ENCODE results near the gene TMEM238. TPM values are rescaled to one million over a fixed set of nuclear protein-coding genes. Genes with fewer than 3 reads are reported as not detected.
"Not testable (repeated sequence)": the region's sequence is repeated elsewhere in the genome, so short reads cannot be mapped to it uniquely, and the experiment has no call there.

TMEM238 gene
- total RNA-seq, 1 donor from 2014 or later, result 1.4 TPM

DNA sequence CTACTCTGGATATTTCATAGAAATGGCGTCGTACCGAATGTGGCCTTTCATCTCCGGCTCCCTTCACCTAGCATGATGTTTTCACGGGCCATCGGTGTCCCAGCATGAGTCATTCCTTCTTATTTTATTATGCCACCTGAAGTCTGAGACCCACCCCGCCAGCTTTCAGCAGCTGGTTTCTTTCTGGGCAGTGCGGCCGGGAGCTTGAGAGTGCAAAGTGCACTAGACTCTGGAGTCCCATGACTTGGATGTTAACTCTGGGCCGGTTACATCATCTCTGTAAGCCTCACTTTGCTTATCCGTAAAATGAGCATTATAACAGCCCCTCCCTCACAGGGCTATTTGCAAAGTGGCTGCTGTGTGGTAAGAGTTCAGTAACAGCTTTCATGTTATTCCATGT, 50.2 kb downstream of the TMEM238 start:
- H3K27me3 ChIP-seq (ENCODE audit: control insufficient read depth, insufficient read depth, low read length), result no peaks in the 10 kb centered on the region
- TF ChIP-seq, protein P1, sequence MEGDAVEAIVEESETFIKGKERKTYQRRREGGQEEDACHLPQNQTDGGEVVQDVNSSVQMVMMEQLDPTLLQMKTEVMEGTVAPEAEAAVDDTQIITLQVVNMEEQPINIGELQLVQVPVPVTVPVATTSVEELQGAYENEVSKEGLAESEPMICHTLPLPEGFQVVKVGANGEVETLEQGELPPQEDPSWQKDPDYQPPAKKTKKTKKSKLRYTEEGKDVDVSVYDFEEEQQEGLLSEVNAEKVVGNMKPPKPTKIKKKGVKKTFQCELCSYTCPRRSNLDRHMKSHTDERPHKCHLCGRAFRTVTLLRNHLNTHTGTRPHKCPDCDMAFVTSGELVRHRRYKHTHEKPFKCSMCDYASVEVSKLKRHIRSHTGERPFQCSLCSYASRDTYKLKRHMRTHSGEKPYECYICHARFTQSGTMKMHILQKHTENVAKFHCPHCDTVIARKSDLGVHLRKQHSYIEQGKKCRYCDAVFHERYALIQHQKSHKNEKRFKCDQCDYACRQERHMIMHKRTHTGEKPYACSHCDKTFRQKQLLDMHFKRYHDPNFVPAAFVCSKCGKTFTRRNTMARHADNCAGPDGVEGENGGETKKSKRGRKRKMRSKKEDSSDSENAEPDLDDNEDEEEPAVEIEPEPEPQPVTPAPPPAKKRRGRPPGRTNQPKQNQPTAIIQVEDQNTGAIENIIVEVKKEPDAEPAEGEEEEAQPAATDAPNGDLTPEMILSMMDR (IDR thresholded peaks at IDR 0.05; ENCODE audit: insufficient read depth, low read length, poor library complexity, severe bottlenecking), result no peak
- no peaks in the 10 kb centered on the region for H3K36me3 ChIP-seq (ENCODE audit: control insufficient read depth, insufficient read depth, low read length)
- no peak overlapping the region for H3K4me3 ChIP-seq (ENCODE audit: low read depth, low read length)
- no peak for DNase-seq (ENCODE audit: low read depth)

DNA sequence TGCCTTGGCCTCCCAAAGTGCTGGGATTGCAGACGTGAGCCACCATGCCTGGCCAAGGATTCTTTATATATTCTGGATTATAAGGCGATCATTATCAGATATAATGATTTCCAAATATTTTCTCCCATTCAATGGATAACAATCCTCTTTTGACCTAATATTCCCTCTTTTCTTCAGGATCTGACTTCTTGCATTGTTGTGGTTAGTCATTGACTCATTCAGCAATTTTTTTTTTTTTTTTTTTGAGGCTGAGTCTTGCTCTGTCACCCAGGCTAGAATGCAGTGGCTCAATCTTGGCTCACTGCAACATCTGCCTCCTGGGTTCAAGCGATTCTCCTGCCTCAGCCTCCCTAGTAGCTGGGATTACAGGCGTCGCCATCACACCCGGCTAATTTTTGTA, 54.3 kb downstream of the TMEM238 start:
- DNase-seq (ENCODE audit: low read depth); H3K36me3 ChIP-seq (ENCODE audit: control insufficient read depth, insufficient read depth, low read length); H3K4me3 ChIP-seq (ENCODE audit: low read depth, low read length); H3K27me3 ChIP-seq (ENCODE audit: control insufficient read depth, insufficient read depth, low read length): not testable (repeated sequence)

Other genes with a start within 250 kb of the TMEM238 start
- gene TNNT1, start 235.1 kb downstream of the TMEM238 start, total RNA-seq, result 5.8 and 7.1 TPM in 2 replicates
- 2.7 and 4.7 TPM in 2 replicates for gene TNNI3, start 226.6 kb downstream of the TMEM238 start, total RNA-seq
- gene DNAAF3, start 217.7 kb downstream of the TMEM238 start, total RNA-seq, result 0.21 and 1.3 TPM in 2 replicates
- 0.17 TPM in 1 of 2 replicates, not detected in the other for gene SYT5, start 204.0 kb downstream of the TMEM238 start, total RNA-seq
- 0.55 and 2.1 TPM in 2 replicates for gene PTPRH, start 174.8 kb downstream of the TMEM238 start, total RNA-seq
- 2.3 and 7.5 TPM in 2 replicates for gene TMEM86B, start 155.5 kb downstream of the TMEM238 start, total RNA-seq
- 41.5 and 51.3 TPM in 2 replicates for gene PPP6R1, start 125.3 kb downstream of the TMEM238 start, total RNA-seq
- gene HSPBP1, start 104.2 kb downstream of the TMEM238 start, total RNA-seq, result 64.3 and 77.8 TPM in 2 replicates
- 4.7 and 6.0 TPM in 2 replicates for gene BRSK1, start 100.3 kb downstream of the TMEM238 start, total RNA-seq
- not detected in 2 replicates for gene TMEM150B, start 59.0 kb downstream of the TMEM238 start, total RNA-seq
- gene KMT5C, start 44.4 kb downstream of the TMEM238 start, total RNA-seq, result 9.6 and 11.9 TPM in 2 replicates
- 0.14 and 0.29 TPM in 2 replicates for gene COX6B2, start 29.6 kb downstream of the TMEM238 start, total RNA-seq
- 0.07 TPM in 1 of 2 replicates, not detected in the other for gene GARIN5B, start 21.0 kb downstream of the TMEM238 start, total RNA-seq
- 32.1 and 38.7 TPM in 2 replicates for gene IL11, start 13.8 kb downstream of the TMEM238 start, total RNA-seq
- gene TMEM190, start 7.5 kb downstream of the TMEM238 start, total RNA-seq, result not detected in 2 replicates
- gene RPL28, start 1.6 kb upstream of the TMEM238 start, total RNA-seq, result 630 and 742 TPM in 2 replicates
- 53.4 and 53.6 TPM in 2 replicates for gene UBE2S, start 23.5 kb upstream of the TMEM238 start, total RNA-seq
- not detected in 2 replicates for gene SHISA7, start 59.0 kb upstream of the TMEM238 start, total RNA-seq
- 49.8 and 60.5 TPM in 2 replicates for gene ISOC2, start 77.3 kb upstream of the TMEM238 start, total RNA-seq
- not detected in 2 replicates for gene C19orf85, start 80.5 kb upstream of the TMEM238 start, total RNA-seq
- gene ZNF628, start 92.3 kb upstream of the TMEM238 start, total RNA-seq, result 7.3 and 15.8 TPM in 2 replicates
- gene NAT14, start 100.9 kb upstream of the TMEM238 start, total RNA-seq, result 17.1 and 18.2 TPM in 2 replicates
- gene SSC5D, start 104.1 kb upstream of the TMEM238 start, total RNA-seq, result 0.21 and 0.33 TPM in 2 replicates
- gene SBK2, start 152.8 kb upstream of the TMEM238 start, total RNA-seq, result 0.14 and 0.17 TPM in 2 replicates
- 0.33 TPM in 1 of 2 replicates, not detected in the other for gene SBK3, start 161.3 kb upstream of the TMEM238 start, total RNA-seq
- 14.4 and 22.0 TPM in 2 replicates for gene ZNF579, start 196.6 kb upstream of the TMEM238 start, total RNA-seq
- 8.4 and 9.4 TPM in 2 replicates for gene FIZ1, start 215.2 kb upstream of the TMEM238 start, total RNA-seq
- gene ZNF524, start 216.0 kb upstream of the TMEM238 start, total RNA-seq, result 32.7 and 35.0 TPM in 2 replicates
- 5.6 and 7.6 TPM in 2 replicates for gene ZNF865, start 221.4 kb upstream of the TMEM238 start, total RNA-seq
- gene ZNF784, start 240.3 kb upstream of the TMEM238 start, total RNA-seq, result 3.6 and 6.3 TPM in 2 replicates